ENCODE data around the gene CITED4. TPM values are rescaled to one million over a fixed set of nuclear protein-coding genes. Genes with fewer than 3 reads are reported as not detected.

CITED4 gene
- polyA plus RNA-seq, 3 donors = 2.4 to 18.8 (median 17.1) TPM

DNA sequence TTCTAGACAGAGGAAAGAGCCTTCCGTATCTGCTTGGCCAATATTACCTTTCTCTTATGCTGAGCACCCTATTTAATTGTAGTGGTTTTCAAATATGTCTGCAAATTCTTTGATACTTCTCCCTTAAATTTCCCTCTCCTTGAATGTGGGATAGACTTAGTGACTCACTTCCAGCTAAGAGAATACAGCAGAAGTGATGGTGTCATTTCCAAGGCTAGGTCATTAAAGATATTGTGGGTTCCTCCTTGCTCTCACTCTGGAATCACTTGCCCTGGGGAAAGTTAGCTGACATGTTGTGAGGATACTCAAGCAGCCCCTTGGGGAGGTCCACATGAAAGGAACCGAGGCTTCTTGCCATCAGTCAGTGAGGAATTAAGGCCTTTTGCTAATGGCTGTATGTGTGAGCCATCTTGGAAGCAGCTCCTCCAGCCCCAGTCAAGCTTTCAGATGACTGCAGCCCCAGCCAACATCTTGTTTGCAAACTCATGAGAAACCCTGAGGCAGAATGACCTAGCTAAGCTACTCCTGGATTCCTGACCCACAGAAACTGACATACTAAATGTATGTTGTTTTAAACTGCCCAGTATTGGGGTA is 8.1 kb upstream of the CITED4 start:
- Histone ChIP-seq H3K79me2 (ENCODE audit: insufficient read depth, low read length) (no peaks in the 10 kb centered on the region), H3K27me3 (ENCODE audit: control insufficient read depth in 2 of 2, insufficient read depth in 2 of 2, low read length in 2 of 2) (no peaks in the 10 kb centered on the region), H3K4me2 (replicated peaks; ENCODE audit: extremely low read depth, low read length, poor library complexity, severe bottlenecking) (no peak overlapping the region), H3K4me1 (ENCODE audit: control insufficient read depth in 1 of 2, insufficient read depth in 2 of 2, low read length in 2 of 2) (peaks cover 3 to 5% of the 10 kb centered on the region in 2 donors), H3K9ac (ENCODE audit: insufficient read depth, low read length, poor library complexity, severe bottlenecking) (no peak overlapping the region), H4K20me1 (ENCODE audit: insufficient read depth, low read length) (no peaks in the 10 kb centered on the region), H3K36me3 (replicated peaks in 1 of 2; ENCODE audit: control insufficient read depth in 1 of 2, insufficient read depth in 2 of 2, low read length in 2 of 2) (no peaks in the 10 kb centered on the region), H3K9me3 (replicated peaks in 1 of 2; ENCODE audit: control insufficient read depth in 1 of 2, insufficient read depth in 1 of 2, low read length in 2 of 2) (peaks cover 4 to 5% of the 10 kb centered on the region in 2 donors), H2AFZ (ENCODE audit: insufficient read depth, low read depth, low read length, poor library complexity, severe bottlenecking) (no peak overlapping the region), H3K4me3 (replicated peaks in 1 of 3; ENCODE audit: low read depth in 2 of 3, low read length in 3 of 3) (no peak overlapping the region), H3K27ac (ENCODE audit: low read depth in 1 of 2, low read length in 2 of 2) (no peak overlapping the region)
- Mint-ChIP-seq H3K4me3 (no peak overlapping the region), H3K27ac (no peak overlapping the region), H3K9me3 (peaks cover 0 to 5% (median 4%) of the 10 kb centered on the region in 7 donors), H3K4me1 (peaks cover 12% of the 10 kb centered on the region), H3K36me3 (peaks cover 0 to 3% of the 10 kb centered on the region in 2 donors), H3K27me3 (ENCODE audit: low read depth in 3 of 3) (peaks cover 3 to 6% (median 4%) of the 10 kb centered on the region in 3 donors)
- WGBS (ENCODE audit: insufficient coverage) = no CpG with 5 or more reads among the region's 2 CpGs
- TF ChIP-seq, protein P1, sequence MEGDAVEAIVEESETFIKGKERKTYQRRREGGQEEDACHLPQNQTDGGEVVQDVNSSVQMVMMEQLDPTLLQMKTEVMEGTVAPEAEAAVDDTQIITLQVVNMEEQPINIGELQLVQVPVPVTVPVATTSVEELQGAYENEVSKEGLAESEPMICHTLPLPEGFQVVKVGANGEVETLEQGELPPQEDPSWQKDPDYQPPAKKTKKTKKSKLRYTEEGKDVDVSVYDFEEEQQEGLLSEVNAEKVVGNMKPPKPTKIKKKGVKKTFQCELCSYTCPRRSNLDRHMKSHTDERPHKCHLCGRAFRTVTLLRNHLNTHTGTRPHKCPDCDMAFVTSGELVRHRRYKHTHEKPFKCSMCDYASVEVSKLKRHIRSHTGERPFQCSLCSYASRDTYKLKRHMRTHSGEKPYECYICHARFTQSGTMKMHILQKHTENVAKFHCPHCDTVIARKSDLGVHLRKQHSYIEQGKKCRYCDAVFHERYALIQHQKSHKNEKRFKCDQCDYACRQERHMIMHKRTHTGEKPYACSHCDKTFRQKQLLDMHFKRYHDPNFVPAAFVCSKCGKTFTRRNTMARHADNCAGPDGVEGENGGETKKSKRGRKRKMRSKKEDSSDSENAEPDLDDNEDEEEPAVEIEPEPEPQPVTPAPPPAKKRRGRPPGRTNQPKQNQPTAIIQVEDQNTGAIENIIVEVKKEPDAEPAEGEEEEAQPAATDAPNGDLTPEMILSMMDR (IDR thresholded peaks at IDR 0.05) = no peak
- DNase-seq = peak in 1 of 3 donors; percentile 19
- intact Hi-C loops (cut with micrococcal nuclease) = no loop called here

DNA sequence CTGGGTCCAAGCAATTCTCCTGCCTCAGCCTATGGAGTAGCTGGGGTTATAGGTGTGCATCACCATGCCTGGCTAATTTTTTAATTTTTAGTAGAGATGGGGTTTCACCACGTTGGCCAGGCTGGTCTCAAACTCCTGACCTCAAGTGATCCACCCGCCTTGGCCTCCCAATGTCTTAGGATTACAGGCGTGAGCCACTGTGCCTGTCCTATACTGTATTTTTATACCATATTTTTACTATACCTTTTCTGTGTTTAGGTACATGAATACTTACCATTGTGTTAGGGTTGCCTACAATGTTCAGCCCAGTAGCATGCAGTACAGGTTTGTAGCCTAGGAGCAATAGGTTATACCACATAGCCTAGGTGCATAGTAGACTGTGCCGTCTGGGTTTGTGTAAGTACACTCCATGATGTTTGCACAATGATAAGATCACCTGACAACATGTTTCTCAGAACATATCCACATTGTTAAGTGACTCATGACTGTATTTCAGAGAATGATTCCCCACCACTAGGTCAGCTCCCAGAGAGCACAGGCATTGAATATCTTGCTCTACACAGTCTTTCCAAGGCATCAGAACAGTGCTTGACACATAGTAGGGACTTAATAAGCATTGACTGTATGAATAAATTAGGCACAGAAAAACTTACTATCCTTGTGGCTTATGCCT is 6.0 kb upstream of the CITED4 start:
- Histone ChIP-seq H2AFZ (ENCODE audit: insufficient read depth, low read depth, low read length, poor library complexity, severe bottlenecking) (no peak overlapping the region), H3K9ac (ENCODE audit: insufficient read depth, low read length, poor library complexity, severe bottlenecking) (no peak overlapping the region), H3K27me3 (ENCODE audit: control insufficient read depth in 2 of 2, insufficient read depth in 2 of 2, low read length in 2 of 2) (no peaks in the 10 kb centered on the region), H4K20me1 (ENCODE audit: insufficient read depth, low read length) (no peaks in the 10 kb centered on the region), H3K4me2 (replicated peaks; ENCODE audit: extremely low read depth, low read length, poor library complexity, severe bottlenecking) (no peak overlapping the region), H3K27ac (ENCODE audit: low read depth in 1 of 2, low read length in 2 of 2) (no peak overlapping the region), H3K36me3 (replicated peaks in 1 of 2; ENCODE audit: control insufficient read depth in 1 of 2, insufficient read depth in 2 of 2, low read length in 2 of 2) (no peaks in the 10 kb centered on the region), H3K9me3 (replicated peaks in 1 of 2; ENCODE audit: control insufficient read depth in 1 of 2, insufficient read depth in 1 of 2, low read length in 2 of 2) (peaks cover 4 to 5% of the 10 kb centered on the region in 2 donors), H3K4me3 (replicated peaks in 1 of 3; ENCODE audit: low read depth in 2 of 3, low read length in 3 of 3) (no peak overlapping the region), H3K79me2 (ENCODE audit: insufficient read depth, low read length) (no peaks in the 10 kb centered on the region), H3K4me1 (ENCODE audit: control insufficient read depth in 1 of 2, insufficient read depth in 2 of 2, low read length in 2 of 2) (no peaks in the 10 kb centered on the region)
- peaks cover under 1 to 6% (median 4%) of the 10 kb centered on the region in 3 donors for H3K27me3 Mint-ChIP-seq (ENCODE audit: low read depth in 3 of 3)
- no peaks in the 10 kb centered on the region for H3K36me3 Mint-ChIP-seq
- peaks cover under 1% of the 10 kb centered on the region for H3K4me1 Mint-ChIP-seq
- H3K27ac Mint-ChIP-seq = no peak overlapping the region
- peak in 1 of 3 donors; percentile 48 for DNase-seq
- intact Hi-C loops (cut with micrococcal nuclease) = no loop called here
- TF ChIP-seq, protein P1 (IDR thresholded peaks at IDR 0.05) = no peak
- H3K4me3 Mint-ChIP-seq = no peak overlapping the region
- no CpG with 5 or more reads among the region's 4 CpGs for WGBS (ENCODE audit: insufficient coverage)
- H3K9me3 Mint-ChIP-seq = peaks cover 0 to 5% (median 4%) of the 10 kb centered on the region in 7 donors

All from CD14-positive monocyte (primary cell).